PC-9 (cell line): ENCODE measurements around the gene PLXDC1. TPM values are rescaled to one million over a fixed set of nuclear protein-coding genes. Genes with fewer than 3 reads are reported as not detected.

ENCODE experiments used
- BruUV-seq: library from RNA; stranded (reverse); fragments of 400-500 nt; replicated peaks from 2 replicates; lab custom pipeline; 2021; lab: Mats Ljungman, UMichigan
- CTCF ChIA-PET: fragments of 300-600 bp; sonication (Branson Sonifier 250); formaldehyde crosslinking; loops from one replicate; lab custom pipeline; 2022; ENCODE audit warnings: antibody characterized with exemption; lab: Charles Lee
- POLR2A ChIA-PET: fragments of 300-600 bp; sonication (Branson Sonifier 250); formaldehyde crosslinking; loops from one replicate; lab custom pipeline; 2022; ENCODE audit warnings: antibody characterized with exemption; ENCODE audit not compliant: unreplicated experiment; lab: Charles Lee
- DNase-seq, 2 experiments: peaks; one replicate each; pipeline versions ENCODE4 v3.0.0 to v3.0.0-alpha.2; 2015 to 2022; ENCODE audit warnings: mixed read lengths in 1 of 2
- H2AFZ ChIP-seq: fragments of 200-600 bp; sonication (generic); 2 replicates; pipeline ENCODE4 v1.8.1; 2017; ENCODE audit warnings: antibody characterized with exemption
- H3F3A ChIP-seq: fragments of 200-600 bp; sonication (generic); 2 replicates; pipeline ENCODE4 v1.8.1; 2017; ENCODE audit warnings: antibody characterized with exemption, mild to moderate bottlenecking, low read depth; ENCODE audit not compliant: insufficient read depth
- H3K27ac ChIP-seq: fragments of 200-600 bp; sonication (generic); 2 replicates; pipeline ENCODE4 v1.6.1; 2016; ENCODE audit warnings: mixed run types
- H3K27me3 ChIP-seq: fragments of 200-600 bp; sonication (generic); 2 replicates; pipeline ENCODE4 v1.6.1; 2016; ENCODE audit warnings: low read depth, mixed run types; ENCODE audit not compliant: insufficient read depth
- H3K36me3 ChIP-seq: fragments of 200-600 bp; sonication (generic); 2 replicates; pipeline ENCODE4 v1.6.1; 2016; ENCODE audit warnings: low read depth, mixed run types
- H3K4me1 ChIP-seq: fragments of 200-600 bp; sonication (generic); replicated peaks from 2 replicates; pipeline ENCODE4 v1.6.1; 2016; ENCODE audit warnings: mixed run types; ENCODE audit not compliant: insufficient read depth
- H3K4me2 ChIP-seq: fragments of 200-600 bp; sonication (generic); 2 replicates; pipeline ENCODE4 v1.6.1; 2017; ENCODE audit warnings: mixed run types
- H3K4me3 ChIP-seq: fragments of 200-600 bp; sonication (generic); 2 replicates; pipeline ENCODE4 v1.6.1; 2016; ENCODE audit warnings: mixed run types
- H3K79me2 ChIP-seq: fragments of 200-600 bp; sonication (generic); 2 replicates; pipeline ENCODE4 v1.6.1; 2017; ENCODE audit warnings: low read depth, mixed run types
- H3K9me2 ChIP-seq: fragments of 200-600 bp; sonication (generic); 2 replicates; pipeline ENCODE4 v1.8.1; 2017; ENCODE audit warnings: mild to moderate bottlenecking; ENCODE audit not compliant: insufficient read depth
- H3K9me3 ChIP-seq: fragments of 200-600 bp; sonication (generic); 2 replicates; pipeline ENCODE4 v1.8.1; 2016; ENCODE audit warnings: low read depth; ENCODE audit not compliant: insufficient read depth
- H4K20me1 ChIP-seq: fragments of 200-600 bp; sonication (generic); 2 replicates; pipeline ENCODE4 v1.8.1; 2017; ENCODE audit not compliant: insufficient read depth
- CTCF ChIP-seq: fragments of 200-600 bp; sonication (generic); conservative IDR thresholded peaks from 2 replicates; pipeline ENCODE4 v1.6.1; 2017; ENCODE audit warnings: mixed run types, antibody characterized with exemption, mild to moderate bottlenecking, moderate library complexity
- EZH2 ChIP-seq: fragments of 200-600 bp; sonication (generic); IDR thresholded peaks from 2 replicates; pipeline ENCODE4 v1.8.0; 2017; ENCODE audit warnings: antibody characterized with exemption, low read depth
- intact Hi-C: fragments of 100-400 bp; cut with micrococcal nuclease; formaldehyde crosslinking; loops from one replicate; pipeline ENCODE4 v1.10.0; 2022; ENCODE audit not compliant: unreplicated experiment
- total RNA-seq: library from RNA; stranded (reverse); gene quantifications from 2 replicates; pipeline ENCODE4 v1.2.3, GENCODE V29; 2021

The PLXDC1 gene
- total RNA-seq, 1 experiment from 2014 or later = 2.5 TPM

GRCh38 chr17:39116224-39116623 is 35.2 kb downstream of the PLXDC1 start:
- Histone ChIP-seq H3K79me2 (no peaks in the 10 kb centered on the region), H3K27me3 (no peaks in the 10 kb centered on the region), H3K4me2 (no peak overlapping the region), H3K9me3 (no peaks in the 10 kb centered on the region), H2AFZ (no peak overlapping the region), H3K27ac (no peak overlapping the region), H4K20me1 (no peaks in the 10 kb centered on the region), H3K36me3 (no peaks in the 10 kb centered on the region), H3K4me1 (no peaks in the 10 kb centered on the region), H3K4me3 (no peak overlapping the region), H3K9me2 (no peaks in the 10 kb centered on the region), H3F3A (no peaks in the 10 kb centered on the region)
- TF ChIP-seq CTCF (no peak), EZH2 (no peak)
- ChIA-PET CTCF (no interaction called here), POLR2A (no interaction called here)
- intact Hi-C loops = no loop called here
- DNase-seq = no peak
- no TSS peak for BruUV-seq

DNA sequence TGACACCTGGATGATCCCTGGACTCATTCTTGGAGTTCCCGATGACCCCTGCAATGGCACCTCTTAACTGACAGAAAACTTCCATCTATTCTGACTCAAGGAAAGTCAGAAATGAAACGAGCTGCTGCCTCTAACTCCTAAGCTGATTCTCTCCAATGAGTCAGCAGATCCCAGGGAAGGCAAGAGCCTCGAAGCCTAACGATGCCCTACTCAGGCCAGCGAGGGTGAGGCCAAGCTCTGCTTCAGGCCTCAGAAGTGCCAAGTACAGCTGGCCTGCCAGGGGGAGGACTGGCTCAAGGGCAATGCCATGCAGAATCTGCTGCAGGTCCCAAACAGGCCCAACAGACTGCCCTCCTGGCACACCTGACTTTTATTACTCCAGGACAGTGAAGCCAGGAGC is 36.3 kb downstream of the PLXDC1 start:
- no peak for DNase-seq

DNA sequence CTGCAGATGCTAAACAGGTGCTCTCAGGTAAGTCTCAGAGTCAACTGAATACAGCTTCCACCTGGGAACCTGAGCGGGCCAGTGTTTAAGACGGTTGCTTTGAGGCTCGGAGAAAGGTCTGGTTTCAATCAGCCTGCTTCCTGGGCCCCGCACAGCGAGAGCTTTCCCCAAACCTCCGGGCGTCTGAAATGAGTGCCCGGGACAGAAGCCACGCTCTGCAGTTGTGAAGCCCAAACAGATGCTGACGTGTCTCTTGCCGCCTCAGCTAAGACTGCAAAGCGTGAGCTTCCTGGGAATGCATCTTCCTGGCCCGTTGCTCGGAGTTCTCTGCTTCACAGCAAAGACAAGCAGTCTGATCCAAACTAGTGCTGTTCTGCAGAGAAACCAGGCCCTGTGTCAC is 36.7 kb downstream of the PLXDC1 start:
- intact Hi-C loops = no loop called here
- no peaks in the 10 kb centered on the region for H3K9me2 ChIP-seq
- BruUV-seq = no TSS peak
- no peak overlapping the region for H3K4me3 ChIP-seq
- H3K27ac ChIP-seq = no peak overlapping the region
- TF ChIP-seq EZH2 (no peak), CTCF (no peak)
- no peaks in the 10 kb centered on the region for H3K27me3 ChIP-seq
- no peak overlapping the region for H2AFZ ChIP-seq
- no peaks in the 10 kb centered on the region for H4K20me1 ChIP-seq
- no peak for DNase-seq
- no peaks in the 10 kb centered on the region for H3F3A ChIP-seq
- H3K79me2 ChIP-seq = no peaks in the 10 kb centered on the region
- no peaks in the 10 kb centered on the region for H3K36me3 ChIP-seq
- H3K9me3 ChIP-seq = no peaks in the 10 kb centered on the region
- ChIA-PET CTCF (interaction anchor here (0.6 kb wide), 1 partner anchor 37 kb away, joined by 6 read pairs; the partner anchor contains the start of gene PLXDC1), POLR2A (no interaction called here)
- H3K4me1 ChIP-seq = peaks cover 8% of the 10 kb centered on the region; the same call in 1 of the 2 replicates
- H3K4me2 ChIP-seq = no peak overlapping the region

More for the DNA sequence above, 36.3 kb downstream of the PLXDC1 start:
- intact Hi-C loops = no loop called here
- CTCF ChIA-PET = no interaction called here
- Histone ChIP-seq H3K4me2 (no peak overlapping the region), H3K9me3 (no peaks in the 10 kb centered on the region), H3K79me2 (no peaks in the 10 kb centered on the region), H3K4me3 (no peak overlapping the region), H3K4me1 (peaks cover 7% of the 10 kb centered on the region; the same call in 1 of the 2 replicates), H3K9me2 (no peaks in the 10 kb centered on the region), H3K27ac (no peak overlapping the region), H2AFZ (no peak overlapping the region), H4K20me1 (no peaks in the 10 kb centered on the region), H3F3A (no peaks in the 10 kb centered on the region), H3K36me3 (no peaks in the 10 kb centered on the region), H3K27me3 (no peaks in the 10 kb centered on the region)
- BruUV-seq = no TSS peak
- POLR2A ChIA-PET = no interaction called here
- TF ChIP-seq EZH2 (no peak), CTCF (no peak)
